Measurements from ENCODE around the gene PXMP2. TPM values are rescaled to one million over a fixed set of nuclear protein-coding genes. Genes with fewer than 3 reads are reported as not detected.

Gene PXMP2
- total RNA-seq (2013) = 4.4 TPM
- 1 to 10 TPM; 2.9 to 9.2 (median 8.7) TPM for polyA plus RNA-seq
- 1.2 and 1.8 TPM in 2 replicates for polyA minus RNA-seq
- total RNA-seq = 0.08 to 0.80 (median 0.15) reads per million in 11 experiments

DNA sequence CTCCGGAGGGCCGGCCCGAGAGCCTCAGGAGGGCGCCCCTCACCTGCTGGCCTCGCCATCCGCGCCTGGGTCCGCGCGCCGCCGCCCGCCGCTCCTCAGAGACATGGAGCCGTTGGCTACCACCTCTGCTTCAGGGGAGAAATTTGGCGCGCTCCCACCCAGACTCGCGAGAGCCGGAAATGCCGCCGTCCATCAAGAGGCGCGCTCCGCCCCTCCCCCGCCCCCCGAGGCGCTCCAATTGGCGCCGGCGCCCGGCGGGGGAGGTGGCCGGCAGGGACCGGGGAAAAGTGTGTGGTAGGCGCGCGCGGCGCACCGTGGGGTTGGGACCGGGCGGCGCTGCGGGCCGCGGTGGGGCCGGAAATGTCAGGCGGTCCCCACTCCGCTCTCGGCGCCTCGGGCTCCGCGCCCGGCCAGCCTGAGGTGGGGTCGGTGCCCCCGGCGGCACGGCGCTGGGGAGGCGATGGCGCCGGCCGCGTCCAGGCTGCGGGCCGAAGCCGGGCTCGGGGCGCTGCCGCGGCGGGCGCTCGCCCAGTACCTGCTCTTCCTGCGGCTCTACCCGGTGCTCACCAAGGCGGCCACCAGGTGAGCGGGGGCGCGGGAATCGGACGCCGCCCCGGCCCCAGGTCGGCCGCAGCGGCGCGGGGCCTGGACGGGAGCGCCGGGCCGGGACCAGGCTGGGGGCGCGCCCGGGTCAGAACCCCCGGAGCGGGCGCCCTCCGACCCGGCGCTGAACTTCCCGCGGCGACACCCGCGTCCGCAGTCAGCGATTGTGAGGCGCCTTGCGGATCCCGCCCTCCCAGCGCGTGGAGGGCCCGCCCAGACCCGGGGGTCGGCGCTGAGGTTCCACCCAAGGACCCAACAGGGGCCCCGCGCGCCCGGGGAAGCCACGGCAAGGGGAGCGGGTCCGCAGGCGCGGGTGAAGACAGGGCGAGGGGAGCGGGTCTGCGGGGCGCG lies at the start of gene PXMP2, which contains the start of gene POLE:
TSS of gene PXMP2 (plus strand) at position 377 of the 954 bp plus-strand sequence. CDS start at position 461, 84 bp downstream.
TSS of gene POLE (minus strand) at position 132 of the 954 bp plus-strand sequence. CDS start at position 105, 27 bp downstream.
- Histone ChIP-seq H2AFZ (ENCODE audit: insufficient read depth, low read depth, low read length, poor library complexity, severe bottlenecking) (peak within 1 kb of the TSS; percentile 78), H3K79me2 (ENCODE audit: insufficient read depth, low read length) (peaks cover 33% of the 10 kb centered on the region), H3K27ac (ENCODE audit: low read depth in 1 of 2, low read length in 2 of 2) (no peak within 1 kb of the TSS), H3K27me3 (ENCODE audit: control insufficient read depth in 2 of 2, insufficient read depth in 2 of 2, low read length in 2 of 2) (peaks cover 0 to 2% of the 10 kb centered on the region in 2 donors), H3K9ac (ENCODE audit: insufficient read depth, low read length, poor library complexity, severe bottlenecking) (peak within 1 kb of the TSS; percentile 68), H3K4me3 (replicated peaks in 1 of 3; ENCODE audit: low read depth in 2 of 3, low read length in 3 of 3) (peak within 1 kb of the TSS; percentile 38 to 80 (median 66)), H3K4me1 (ENCODE audit: control insufficient read depth in 1 of 2, insufficient read depth in 2 of 2, low read length in 2 of 2) (peaks cover 6 to 23% of the 10 kb centered on the region in 2 donors), H3K9me3 (replicated peaks in 1 of 2; ENCODE audit: control insufficient read depth in 1 of 2, insufficient read depth in 1 of 2, low read length in 2 of 2) (no peaks in the 10 kb centered on the region), H3K4me2 (replicated peaks; ENCODE audit: extremely low read depth, low read length, poor library complexity, severe bottlenecking) (peak within 1 kb of the TSS; percentile 87), H3K36me3 (replicated peaks in 1 of 2; ENCODE audit: control insufficient read depth in 1 of 2, insufficient read depth in 2 of 2, low read length in 2 of 2) (no peaks in the 10 kb centered on the region), H4K20me1 (ENCODE audit: insufficient read depth, low read length) (no peaks in the 10 kb centered on the region)
- WGBS (ENCODE audit: insufficient coverage) = under 1% methylated on average over 134 of the region's 134 CpGs
- no peak for TF ChIP-seq CTCF (IDR thresholded peaks at IDR 0.05)
- Mint-ChIP-seq H3K27me3 (ENCODE audit: low read depth in 3 of 3) (peaks cover 3 to 12% (median 9%) of the 10 kb centered on the region in 3 donors), H3K4me3 (peak within 1 kb of the TSS; percentile 81 to 85), H3K4me1 (peaks cover 19% of the 10 kb centered on the region), H3K36me3 (no peaks in the 10 kb centered on the region), H3K27ac (peak within 1 kb of the TSS in 1 of 7 donors; percentile 46), H3K9me3 (peaks cover 0 to 5% (median 1%) of the 10 kb centered on the region in 7 donors)
- DNase-seq = peak; percentile 84 to 89 (median 87)
- intact Hi-C loops (cut with micrococcal nuclease) = loop anchor here in 1 of 2 donors (10.0 kb wide), 1 partner anchor 137 kb away; the partner anchor contains the start of gene GOLGA3

- Histone ChIP-seq H3K36me3 (replicated peaks in 1 of 2; ENCODE audit: control insufficient read depth in 1 of 2, insufficient read depth in 2 of 2, low read length in 2 of 2) (peaks cover 84 to 97% of the 10 kb centered on the region in 2 donors), H3K4me2 (replicated peaks; ENCODE audit: extremely low read depth, low read length, poor library complexity, severe bottlenecking) (no peak overlapping the region), H3K9ac (ENCODE audit: insufficient read depth, low read length, poor library complexity, severe bottlenecking) (no peak overlapping the region), H3K4me3 (replicated peaks in 1 of 3; ENCODE audit: low read depth in 2 of 3, low read length in 3 of 3) (no peak overlapping the region), H3K4me1 (ENCODE audit: control insufficient read depth in 1 of 2, insufficient read depth in 2 of 2, low read length in 2 of 2) (no peaks in the 10 kb centered on the region), H4K20me1 (ENCODE audit: insufficient read depth, low read length) (no peaks in the 10 kb centered on the region), H3K27me3 (ENCODE audit: control insufficient read depth in 2 of 2, insufficient read depth in 2 of 2, low read length in 2 of 2) (no peaks in the 10 kb centered on the region), H3K9me3 (replicated peaks in 1 of 2; ENCODE audit: control insufficient read depth in 1 of 2, insufficient read depth in 1 of 2, low read length in 2 of 2) (no peaks in the 10 kb centered on the region), H3K27ac (ENCODE audit: low read depth in 1 of 2, low read length in 2 of 2) (no peak overlapping the region), H2AFZ (ENCODE audit: insufficient read depth, low read depth, low read length, poor library complexity, severe bottlenecking) (no peak overlapping the region), H3K79me2 (ENCODE audit: insufficient read depth, low read length) (no peaks in the 10 kb centered on the region)
- no peak overlapping the region for H3K4me3 Mint-ChIP-seq
- DNase-seq = no peak
- peaks cover 0 to 4% (median 3%) of the 10 kb centered on the region in 3 donors for H3K27me3 Mint-ChIP-seq (ENCODE audit: low read depth in 3 of 3)
- no peaks in the 10 kb centered on the region for H3K4me1 Mint-ChIP-seq
- 90% methylated on average over 18 of the region's 18 CpGs for WGBS (ENCODE audit: insufficient coverage)
- no peak for TF ChIP-seq CTCF (IDR thresholded peaks at IDR 0.05)
- H3K9me3 Mint-ChIP-seq = no peaks in the 10 kb centered on the region
- no peak overlapping the region for H3K27ac Mint-ChIP-seq
- intact Hi-C loops (cut with micrococcal nuclease) = no loop called here
- peaks cover 87 to 93% of the 10 kb centered on the region in 2 donors for H3K36me3 Mint-ChIP-seq
Observed at GRCh38 chr12:132637811-132638210, 49.6 kb upstream of the PXMP2 start.
